ENCODE measurements around the gene ITFG2.

The ITFG2 gene

DNA sequence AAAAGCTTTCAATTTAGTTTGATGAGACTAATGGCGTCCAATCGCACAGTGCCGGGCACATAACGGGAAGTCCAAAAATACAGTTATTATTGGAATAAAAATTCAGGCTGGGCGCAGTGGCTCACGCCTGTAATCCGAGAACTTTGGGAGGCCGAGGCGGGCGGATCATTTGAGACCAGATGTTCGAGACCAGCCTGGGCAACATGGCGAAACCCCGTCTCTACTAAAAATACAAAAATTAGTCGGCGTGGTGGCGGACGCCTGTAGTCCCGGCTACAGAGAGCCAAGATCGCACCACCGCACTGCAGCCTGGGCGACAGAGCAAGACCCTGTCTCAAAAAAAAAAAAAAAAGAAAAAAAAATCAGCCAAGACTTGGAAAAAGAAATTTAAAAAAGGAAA lies 18.9 kb upstream of the ITFG2 start:
- Histone ChIP-seq H3K9me3 (ENCODE audit: insufficient read depth, low read length, severe bottlenecking) (no peaks in the 10 kb centered on the region), H2AFZ (ENCODE audit: low read depth, low read length) (no peak overlapping the region), H3K27me3 (ENCODE audit: insufficient read depth, low read length, poor library complexity) (no peaks in the 10 kb centered on the region), H3K79me2 (ENCODE audit: insufficient read depth, low read length) (peaks cover 36% of the 10 kb centered on the region), H3K9ac (ENCODE audit: low read depth, low read length) (no peak overlapping the region), H3K4me3 (ENCODE audit: low read depth in 1 of 2, low read length in 2 of 2) (no peak overlapping the region), H3K36me3 (ENCODE audit: insufficient read depth, low read length) (peaks cover 28% of the 10 kb centered on the region), H4K20me1 (ENCODE audit: insufficient read depth, low read length) (peaks cover 27% of the 10 kb centered on the region), H3K4me1 (ENCODE audit: insufficient read depth, low read length) (peaks cover 28% of the 10 kb centered on the region), H3K4me2 (ENCODE audit: insufficient read depth, low read length) (no peak overlapping the region), H3K27ac (ENCODE audit: low read length) (no peak overlapping the region)
- TF ChIP-seq, protein P1, sequence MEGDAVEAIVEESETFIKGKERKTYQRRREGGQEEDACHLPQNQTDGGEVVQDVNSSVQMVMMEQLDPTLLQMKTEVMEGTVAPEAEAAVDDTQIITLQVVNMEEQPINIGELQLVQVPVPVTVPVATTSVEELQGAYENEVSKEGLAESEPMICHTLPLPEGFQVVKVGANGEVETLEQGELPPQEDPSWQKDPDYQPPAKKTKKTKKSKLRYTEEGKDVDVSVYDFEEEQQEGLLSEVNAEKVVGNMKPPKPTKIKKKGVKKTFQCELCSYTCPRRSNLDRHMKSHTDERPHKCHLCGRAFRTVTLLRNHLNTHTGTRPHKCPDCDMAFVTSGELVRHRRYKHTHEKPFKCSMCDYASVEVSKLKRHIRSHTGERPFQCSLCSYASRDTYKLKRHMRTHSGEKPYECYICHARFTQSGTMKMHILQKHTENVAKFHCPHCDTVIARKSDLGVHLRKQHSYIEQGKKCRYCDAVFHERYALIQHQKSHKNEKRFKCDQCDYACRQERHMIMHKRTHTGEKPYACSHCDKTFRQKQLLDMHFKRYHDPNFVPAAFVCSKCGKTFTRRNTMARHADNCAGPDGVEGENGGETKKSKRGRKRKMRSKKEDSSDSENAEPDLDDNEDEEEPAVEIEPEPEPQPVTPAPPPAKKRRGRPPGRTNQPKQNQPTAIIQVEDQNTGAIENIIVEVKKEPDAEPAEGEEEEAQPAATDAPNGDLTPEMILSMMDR (IDR thresholded peaks at IDR 0.05; ENCODE audit: borderline replicate concordance, extremely low read depth, low read length, poor library complexity, severe bottlenecking), result no peak
- no peak for TF ChIP-seq EZH2 (IDR thresholded peaks at IDR 0.05; ENCODE audit: borderline replicate concordance, low read depth, low read length, severe bottlenecking)
- no peak for ATAC-seq (ENCODE audit: insufficient read depth, low read depth)
- DNase-seq, result no peak

DNA sequence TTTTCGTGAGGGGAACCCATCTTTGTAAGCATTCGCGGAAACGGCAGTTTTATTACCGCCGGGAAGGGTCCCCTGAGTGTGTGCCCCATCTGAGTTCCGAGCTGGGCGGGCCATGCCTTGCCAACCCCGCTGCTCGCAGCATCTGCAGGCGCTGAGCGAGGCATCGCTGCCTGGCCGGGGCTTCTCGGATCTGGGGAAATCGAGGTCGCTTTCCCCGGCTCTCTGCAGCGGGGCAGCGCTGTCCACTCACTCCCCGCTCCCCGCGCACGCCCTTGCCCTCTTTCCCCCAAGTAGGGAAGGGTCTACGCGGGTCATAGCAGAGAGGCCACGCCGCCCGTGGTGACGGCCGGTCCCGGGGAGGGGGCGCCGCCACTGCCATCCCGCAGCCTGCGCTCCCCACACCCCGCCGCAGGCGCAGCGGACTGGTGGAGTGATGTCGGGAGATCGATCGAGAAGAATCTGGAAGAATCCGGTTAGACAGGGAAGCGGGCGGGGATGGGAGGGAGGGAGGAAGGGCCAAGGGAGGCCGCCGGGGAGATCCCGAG lies 18.2 kb upstream of the ITFG2 start:
- Histone ChIP-seq H3K36me3 (ENCODE audit: insufficient read depth, low read length) (peaks cover 35% of the 10 kb centered on the region), H3K9ac (ENCODE audit: low read depth, low read length) (peak overlapping the region; percentile 77; the same call in 1 of the 2 replicates), H4K20me1 (ENCODE audit: insufficient read depth, low read length) (peaks cover 34% of the 10 kb centered on the region), H3K27me3 (ENCODE audit: insufficient read depth, low read length, poor library complexity) (no peaks in the 10 kb centered on the region), H3K4me3 (ENCODE audit: low read depth in 1 of 2, low read length in 2 of 2) (peak overlapping the region in 1 of 2 experiments; percentile 92; a peak in 2 of 4 replicates), H3K4me2 (ENCODE audit: insufficient read depth, low read length) (peak overlapping the region; percentile 98), H3K79me2 (ENCODE audit: insufficient read depth, low read length) (peaks cover 41% of the 10 kb centered on the region), H3K27ac (ENCODE audit: low read length) (no peak overlapping the region), H3K9me3 (ENCODE audit: insufficient read depth, low read length, severe bottlenecking) (no peaks in the 10 kb centered on the region), H3K4me1 (ENCODE audit: insufficient read depth, low read length) (peaks cover 28% of the 10 kb centered on the region), H2AFZ (ENCODE audit: low read depth, low read length) (peak overlapping the region; percentile 76)
- no peak for ATAC-seq (ENCODE audit: insufficient read depth, low read depth)
- no peak for DNase-seq
- no peak for TF ChIP-seq EZH2 (IDR thresholded peaks at IDR 0.05; ENCODE audit: borderline replicate concordance, low read depth, low read length, severe bottlenecking)
- TF ChIP-seq, protein P1 (IDR thresholded peaks at IDR 0.05; ENCODE audit: borderline replicate concordance, extremely low read depth, low read length, poor library complexity, severe bottlenecking), result no peak

GRCh38 chr12:2794736-2795289 lies 17.7 kb upstream of the ITFG2 start, which contains the start of gene FKBP4:
TSS of gene FKBP4 (plus strand) at chr12:2794970. CDS start at chr12:2795140, 170 bp downstream.
- Histone ChIP-seq H3K4me1 (ENCODE audit: insufficient read depth, low read length) (peaks cover 28% of the 10 kb centered on the region), H3K27ac (ENCODE audit: low read length) (peak within 1 kb of the TSS; percentile 64), H2AFZ (ENCODE audit: low read depth, low read length) (peak within 1 kb of the TSS; percentile 76), H4K20me1 (ENCODE audit: insufficient read depth, low read length) (peaks cover 40% of the 10 kb centered on the region), H3K9ac (ENCODE audit: low read depth, low read length) (peak within 1 kb of the TSS; percentile 77), H3K36me3 (ENCODE audit: insufficient read depth, low read length) (peaks cover 40% of the 10 kb centered on the region), H3K4me2 (ENCODE audit: insufficient read depth, low read length) (peak within 1 kb of the TSS; percentile 98), H3K27me3 (ENCODE audit: insufficient read depth, low read length, poor library complexity) (no peaks in the 10 kb centered on the region), H3K4me3 (ENCODE audit: low read depth in 1 of 2, low read length in 2 of 2) (peak within 1 kb of the TSS; percentile 69 to 92), H3K79me2 (ENCODE audit: insufficient read depth, low read length) (peaks cover 41% of the 10 kb centered on the region), H3K9me3 (ENCODE audit: insufficient read depth, low read length, severe bottlenecking) (no peaks in the 10 kb centered on the region)
- peak; percentile 90 for ATAC-seq (ENCODE audit: insufficient read depth, low read depth)
- peak; percentile 85 for DNase-seq
- TF ChIP-seq, protein P1 (IDR thresholded peaks at IDR 0.05; ENCODE audit: borderline replicate concordance, extremely low read depth, low read length, poor library complexity, severe bottlenecking), result no peak
- no peak for TF ChIP-seq EZH2 (IDR thresholded peaks at IDR 0.05; ENCODE audit: borderline replicate concordance, low read depth, low read length, severe bottlenecking)

Measured in DND-41 (cell line).